ENCODE data around the gene NOD2. TPM values are rescaled to one million over a fixed set of nuclear protein-coding genes. Genes with fewer than 3 reads are reported as not detected.

NOD2 gene
- total and polyA plus RNA-seq, 5 experiments from 2014 or later: 0.08 to 0.51 (median 0.41) TPM; not detected in 1

- ATAC-seq: no peak
- H3K4me1 Mint-ChIP-seq: peaks cover 23 to 41% (median 33%) of the 10 kb centered on the region in 4 donors
- POLR2A ChIA-PET: interaction anchor here (1.0 to 2.1 kb wide), 5 partner anchors 9 to 84 kb away, joined by 3 to 9 read pairs (median 7); partner anchors contain the start of gene CYLD
These were observed 29.0 kb downstream of the NOD2 start for GRCh38 chr16:50722405-50722737.

GRCh38 chr16:50722960-50723359 is 29.6 kb downstream of the NOD2 start:
- Mint-ChIP-seq H3K27me3 (no peaks in the 10 kb centered on the region), H3K27ac (peak overlapping the region in 5 of 10 donors; percentile 44 to 95 (median 71)), H3K36me3 (peaks cover 0 to 8% (median 7%) of the 10 kb centered on the region in 3 donors), H3K4me3 (peak overlapping the region in 1 of 10 donors; percentile 26), H3K4me1 (peaks cover 21 to 39% (median 31%) of the 10 kb centered on the region in 4 donors), H3K9me3 (peaks cover 0 to 11% (median 8%) of the 10 kb centered on the region in 9 donors)
- DNase-seq (no peak), ATAC-seq (no peak)
- POLR2A ChIA-PET: interaction anchor here (1.8 to 2.1 kb wide), 3 partner anchors 8 to 23 kb away, joined by 7 to 9 read pairs (median 8); partner anchors contain the start of gene CYLD

More at GRCh38 chr16:50722405-50722737, 29.0 kb downstream of the NOD2 start:
- DNase-seq: no peak
- Mint-ChIP-seq H3K27me3 (no peaks in the 10 kb centered on the region), H3K4me3 (peak overlapping the region in 3 of 10 donors; percentile 29 to 69 (median 43)), H3K27ac (peak overlapping the region in 9 of 10 donors; percentile 2 to 95 (median 73)), H3K36me3 (peaks cover 0 to 8% (median 7%) of the 10 kb centered on the region in 3 donors), H3K9me3 (peaks cover 0 to 11% (median 8%) of the 10 kb centered on the region in 9 donors)

DNA sequence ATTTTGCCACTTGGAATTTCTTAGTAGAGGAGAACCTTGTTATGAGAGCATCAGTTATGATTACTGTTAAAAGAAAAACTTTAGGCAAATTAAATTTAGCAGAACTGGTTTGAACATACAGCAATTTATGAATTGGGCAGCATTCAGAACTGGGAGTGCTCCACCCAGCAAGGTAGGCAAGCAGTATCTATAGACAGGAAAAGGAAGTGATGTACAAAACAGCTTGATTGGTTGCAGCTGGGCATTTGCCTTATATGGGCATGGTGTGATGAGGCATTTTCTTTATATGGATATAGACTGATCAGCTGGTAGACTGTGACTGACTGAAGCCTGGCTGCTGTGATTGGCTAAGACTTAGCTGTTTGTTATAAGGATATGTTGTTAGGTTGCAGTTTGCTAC is 30.9 kb downstream of the NOD2 start:
- peak in 1 of 2 donors; percentile 60 for ATAC-seq
- Mint-ChIP-seq H3K36me3 (peaks cover 0 to 8% (median 7%) of the 10 kb centered on the region in 3 donors), H3K27me3 (no peaks in the 10 kb centered on the region), H3K9me3 (peaks cover 0 to 11% (median 8%) of the 10 kb centered on the region in 9 donors), H3K4me3 (no peak overlapping the region), H3K27ac (peak overlapping the region in 3 of 10 donors; percentile 27 to 41 (median 32)), H3K4me1 (peaks cover 14 to 32% (median 30%) of the 10 kb centered on the region in 4 donors)
- POLR2A ChIA-PET: interaction anchor here (1.0 kb wide), 1 partner anchor 43 kb away, joined by 4 read pairs; the partner anchor contains the start of gene SNX20
- DNase-seq: no peak

- peaks cover 5 to 22% (median 12%) of the 10 kb centered on the region in 4 donors for H3K4me1 Mint-ChIP-seq
- peak; percentile 63 to 78 for ATAC-seq
- POLR2A ChIA-PET: interaction anchor here (0.6 to 3.0 kb wide), 5 partner anchors 9 to 27 kb away, joined by 3 to 16 read pairs (median 5); partner anchors contain the start of gene CYLD
- no peaks in the 10 kb centered on the region for H3K9me3 Mint-ChIP-seq
- peaks cover 0 to 1% (median 0%) of the 10 kb centered on the region in 5 donors for H3K27me3 Mint-ChIP-seq
- H3K27ac Mint-ChIP-seq: peak overlapping the region in 9 of 10 donors; percentile 8 to 84 (median 60)
- peak overlapping the region in 4 of 10 donors; percentile 4 to 39 (median 17) for H3K4me3 Mint-ChIP-seq
- H3K36me3 Mint-ChIP-seq: peaks cover 0 to 2% (median 0%) of the 10 kb centered on the region in 3 donors
- no peak for DNase-seq
These were observed 38.0 kb downstream of the NOD2 start for GRCh38 chr16:50731130-50731988.

- peaks cover 5 to 28% (median 12%) of the 10 kb centered on the region in 4 donors for H3K4me1 Mint-ChIP-seq
These were observed 38.8 kb downstream of the NOD2 start for GRCh38 chr16:50731989-50732832.

DNA sequence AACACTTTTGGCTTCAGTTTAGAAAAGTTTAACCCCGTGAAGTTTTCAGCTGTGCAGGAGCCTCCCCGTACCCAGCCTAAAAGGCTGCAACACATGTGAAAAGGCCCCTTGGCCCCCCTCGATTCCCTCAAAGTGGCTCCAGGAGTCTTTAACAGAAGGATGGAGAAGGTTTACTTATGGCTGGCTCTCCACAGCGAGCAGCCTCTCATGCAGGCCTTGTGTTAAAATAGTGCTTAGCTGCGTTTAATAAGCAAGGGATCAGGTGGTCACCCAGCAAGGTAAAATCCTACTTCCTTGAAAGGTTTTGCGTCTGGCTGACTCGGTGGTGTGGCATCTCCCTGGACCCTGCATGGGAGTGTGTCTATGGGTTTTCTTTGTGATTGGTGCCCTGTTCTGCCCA is 40.1 kb downstream of the NOD2 start:
- no peaks in the 10 kb centered on the region for H3K9me3 Mint-ChIP-seq
- H3K27ac Mint-ChIP-seq: peak overlapping the region in 1 of 10 donors; percentile 8
- H3K4me1 Mint-ChIP-seq: peaks cover 5 to 28% (median 12%) of the 10 kb centered on the region in 4 donors
- peaks cover 0 to 2% (median 0%) of the 10 kb centered on the region in 3 donors for H3K36me3 Mint-ChIP-seq
- POLR2A ChIA-PET: interaction anchor here (1.3 to 3.0 kb wide), 2 partner anchors 8 to 12 kb away, joined by 3 to 16 read pairs; partner anchors contain the start of gene CYLD
- no peak for DNase-seq
- H3K27me3 Mint-ChIP-seq: peaks cover 0 to 1% (median 0%) of the 10 kb centered on the region in 5 donors
- ATAC-seq: no peak
- H3K4me3 Mint-ChIP-seq: no peak overlapping the region

More at GRCh38 chr16:50731989-50732832, 38.8 kb downstream of the NOD2 start:
- Mint-ChIP-seq H3K27me3 (peaks cover 0 to 1% (median 0%) of the 10 kb centered on the region in 5 donors), H3K4me3 (peak overlapping the region in 3 of 10 donors; percentile 15 to 42 (median 33)), H3K36me3 (peaks cover 0 to 2% (median 0%) of the 10 kb centered on the region in 3 donors), H3K9me3 (no peaks in the 10 kb centered on the region), H3K27ac (peak overlapping the region in 9 of 10 donors; percentile 8 to 84 (median 60))
- no peak for DNase-seq
- POLR2A ChIA-PET: interaction anchor here (0.6 to 3.0 kb wide), 5 partner anchors 9 to 28 kb away, joined by 3 to 16 read pairs (median 3); partner anchors contain the start of gene CYLD
- no peak for ATAC-seq

DNA sequence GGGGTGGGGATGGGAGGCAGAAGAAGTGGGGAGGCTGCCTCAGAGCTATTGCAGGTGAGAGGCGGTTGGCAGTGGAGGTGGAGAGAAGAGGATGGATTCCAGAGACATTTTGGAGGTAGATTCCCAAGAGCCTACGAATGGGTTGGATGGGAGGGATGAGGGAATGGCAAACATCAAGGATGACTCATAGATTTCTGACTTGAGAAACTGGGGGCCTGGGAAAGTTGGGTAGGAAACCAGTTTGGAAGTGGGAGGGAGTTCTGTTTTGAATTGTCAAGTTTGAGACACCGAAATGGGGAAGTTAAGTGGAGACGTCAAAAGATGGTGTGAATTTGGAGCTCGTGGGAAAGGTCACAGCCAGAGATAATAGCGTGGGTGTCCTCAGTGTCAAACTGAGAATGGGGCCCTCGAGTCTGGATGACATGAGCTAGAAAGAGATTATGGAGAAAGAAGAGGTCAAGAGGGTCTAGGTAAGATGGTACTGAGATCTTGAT is 42.3 kb downstream of the NOD2 start:
- Mint-ChIP-seq H3K27me3 (peaks cover 0 to 1% (median 0%) of the 10 kb centered on the region in 5 donors), H3K4me1 (peaks cover 9 to 31% (median 13%) of the 10 kb centered on the region in 4 donors), H3K36me3 (peaks cover 0 to 5% (median 2%) of the 10 kb centered on the region in 3 donors), H3K27ac (peak overlapping the region in 2 of 10 donors; percentile 20 to 68), H3K4me3 (no peak overlapping the region), H3K9me3 (no peaks in the 10 kb centered on the region)
- POLR2A ChIA-PET: no interaction called here
- DNase-seq (no peak), ATAC-seq (no peak)

GRCh38 chr16:50736448-50736847 is 43.0 kb downstream of the NOD2 start:
- POLR2A ChIA-PET: interaction anchor here (1.7 kb wide), 1 partner anchor 16 kb away, joined by 4 read pairs; no protein-coding TSS in a partner anchor
- Mint-ChIP-seq H3K27me3 (peaks cover 0 to 1% (median 0%) of the 10 kb centered on the region in 5 donors), H3K27ac (no peak overlapping the region), H3K9me3 (no peaks in the 10 kb centered on the region), H3K36me3 (peaks cover 0 to 5% (median 2%) of the 10 kb centered on the region in 3 donors), H3K4me1 (peaks cover 12 to 35% (median 17%) of the 10 kb centered on the region in 4 donors), H3K4me3 (no peak overlapping the region)
- DNase-seq (no peak), ATAC-seq (no peak)

DNA sequence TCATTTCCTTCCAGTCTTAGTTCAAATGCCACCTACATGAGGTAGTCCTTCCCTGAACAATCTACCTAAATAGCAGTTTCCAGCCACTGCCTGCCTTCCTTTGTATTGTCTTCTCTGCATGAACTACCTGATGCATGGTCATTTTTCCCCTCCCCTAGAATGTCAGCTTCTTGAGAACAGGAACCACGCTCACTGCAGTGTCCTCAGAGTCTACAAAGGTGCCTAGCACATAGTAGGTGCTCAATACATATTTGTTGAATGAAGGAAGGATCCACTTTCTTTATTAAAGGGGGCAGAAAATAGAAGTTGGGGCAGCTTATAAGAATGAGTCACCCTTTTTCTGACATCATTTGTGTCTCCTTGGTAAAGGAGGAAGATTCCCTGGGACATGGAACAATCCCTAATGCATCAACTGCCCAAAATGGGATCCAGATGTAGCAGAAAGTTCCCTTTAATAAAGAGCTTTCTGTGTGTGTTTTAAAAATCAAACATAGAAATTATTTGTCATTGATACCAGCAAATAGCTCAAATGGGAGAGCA is 44.1 kb downstream of the NOD2 start:
- peaks cover 11 to 30% (median 14%) of the 10 kb centered on the region in 4 donors for H3K4me1 Mint-ChIP-seq
- H3K36me3 Mint-ChIP-seq: peaks cover 0 to 5% (median 2%) of the 10 kb centered on the region in 3 donors
- H3K27me3 Mint-ChIP-seq: peaks cover 0 to 1% (median 0%) of the 10 kb centered on the region in 5 donors
- POLR2A ChIA-PET: interaction anchor here (1.7 kb wide), 1 partner anchor 17 kb away, joined by 4 read pairs; no protein-coding TSS in a partner anchor
- ATAC-seq (no peak), DNase-seq (no peak)
- peak overlapping the region in 2 of 10 donors; percentile 34 to 57 for H3K27ac Mint-ChIP-seq
- no peaks in the 10 kb centered on the region for H3K9me3 Mint-ChIP-seq
- no peak overlapping the region for H3K4me3 Mint-ChIP-seq

DNA sequence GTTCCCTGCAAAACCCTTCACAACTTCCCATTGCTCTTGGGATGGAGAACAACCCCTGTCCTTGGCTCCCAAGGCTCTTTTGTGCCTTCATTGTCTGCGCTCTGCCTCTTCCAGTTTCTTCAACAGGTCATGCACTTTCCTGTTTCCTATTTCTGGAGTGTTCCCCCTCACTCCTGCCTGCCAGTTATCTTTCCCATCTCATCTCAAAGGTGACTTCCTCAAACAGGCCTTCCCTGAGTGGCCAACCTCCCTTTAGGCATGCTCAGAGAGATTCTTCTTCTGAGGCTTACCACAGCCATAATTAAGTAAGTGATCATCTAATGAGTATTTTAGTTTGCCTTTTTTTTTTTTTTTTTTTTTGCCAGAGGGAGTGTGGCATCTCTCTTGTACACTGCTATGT is 45.6 kb downstream of the NOD2 start:
- Mint-ChIP-seq H3K36me3 (peaks cover 0 to 5% (median 2%) of the 10 kb centered on the region in 3 donors), H3K27ac (peak overlapping the region in 5 of 10 donors; percentile 17 to 93 (median 50)), H3K4me3 (peak overlapping the region in 1 of 10 donors; percentile 2), H3K27me3 (peaks cover 0 to 1% (median 0%) of the 10 kb centered on the region in 5 donors), H3K9me3 (no peaks in the 10 kb centered on the region), H3K4me1 (peaks cover 15 to 42% (median 21%) of the 10 kb centered on the region in 4 donors)
- POLR2A ChIA-PET: no interaction called here
- DNase-seq (no peak), ATAC-seq (no peak)

DNA sequence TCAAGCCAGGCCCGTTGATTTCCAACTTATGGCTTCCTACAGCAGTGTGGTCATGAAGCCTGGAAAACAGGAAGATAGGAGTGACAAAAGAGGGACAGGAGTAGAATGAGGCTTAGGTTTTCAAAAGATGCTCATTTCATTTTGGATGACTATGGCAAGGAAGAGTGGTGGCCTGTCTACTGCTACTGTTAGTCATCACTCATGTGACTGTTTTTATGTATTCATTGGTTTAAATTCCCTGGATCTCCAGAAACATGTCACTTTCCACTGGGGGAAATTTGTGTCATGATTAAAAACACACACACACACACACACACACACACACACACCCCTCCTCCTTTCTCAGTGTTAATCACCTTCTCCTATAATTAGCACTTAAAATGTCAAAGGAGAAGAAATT is 47.3 kb downstream of the NOD2 start:
- peak overlapping the region in 8 of 10 donors; percentile 63 to 91 (median 90) for H3K4me3 Mint-ChIP-seq
- peak overlapping the region; percentile 60 to 98 (median 94) for H3K27ac Mint-ChIP-seq
- DNase-seq (no peak), ATAC-seq (no peak)
- POLR2A ChIA-PET: interaction anchor here (0.9 to 1.8 kb wide), 6 partner anchors 9 to 589 kb away, joined by 3 to 17 read pairs (median 8); partner anchors contain the start of gene SNX20
- H3K4me1 Mint-ChIP-seq: peaks cover 22 to 53% (median 38%) of the 10 kb centered on the region in 4 donors
- H3K9me3 Mint-ChIP-seq: no peaks in the 10 kb centered on the region
- peaks cover 3 to 15% (median 11%) of the 10 kb centered on the region in 3 donors for H3K36me3 Mint-ChIP-seq
- no peaks in the 10 kb centered on the region for H3K27me3 Mint-ChIP-seq
